Liver (tissue), 9 donors: Measurements from ENCODE around the gene EIPR1. TPM values are rescaled to one million over a fixed set of nuclear protein-coding genes. Genes with fewer than 3 reads are reported as not detected.

Experiments
- DNase-seq: peaks from one replicate; pipeline ENCODE4 v3.0.0-alpha.2; 2017; ENCODE audit warnings: low spot score
- H3K27ac ChIP-seq, 2 donors: one replicate each; pipeline ENCODE4 v1.7.0; 2013; ENCODE audit warnings: inconsistent platforms in 2 of 2, low read length in 2 of 2, control low read depth in 1 of 2, low read depth in 1 of 2, mild to moderate bottlenecking in 1 of 2
- H3K27me3 ChIP-seq, 4 donors: one replicate each; pipeline versions ENCODE4 v1.6.1 to v1.7.0; 2013; ENCODE audit warnings: low read length in 3 of 4, inconsistent platforms in 1 of 4, mild to moderate bottlenecking in 1 of 4, moderate library complexity in 1 of 4; ENCODE audit not compliant: control insufficient read depth in 4 of 4, insufficient read depth in 4 of 4
- H3K36me3 ChIP-seq, 4 donors: one replicate each; pipeline versions ENCODE4 v1.6.1 to v1.7.0; 2013; ENCODE audit warnings: low read length in 3 of 4, mild to moderate bottlenecking in 3 of 4, low read depth in 1 of 4, moderate library complexity in 1 of 4; ENCODE audit not compliant: control insufficient read depth in 4 of 4, insufficient read depth in 3 of 4
- H3K4me1 ChIP-seq, 4 donors: one replicate each; pipeline versions ENCODE4 v1.6.1 to v1.7.0; 2013; ENCODE audit warnings: low read length in 3 of 4, mild to moderate bottlenecking in 3 of 4, moderate library complexity in 1 of 4; ENCODE audit not compliant: control insufficient read depth in 4 of 4, insufficient read depth in 4 of 4
- H3K4me3 ChIP-seq, 3 donors: one replicate each; pipeline versions ENCODE4 v1.6.1 to v1.7.0; 2013; ENCODE audit warnings: low read length in 3 of 3, control low read depth in 1 of 3, low read depth in 1 of 3, mild to moderate bottlenecking in 1 of 3
- H3K9ac ChIP-seq, 2 donors: one replicate each; pipeline ENCODE4 v1.7.0; 2013; ENCODE audit warnings: low read length in 2 of 2, mild to moderate bottlenecking in 2 of 2, moderate library complexity in 2 of 2, control low read depth in 1 of 2, low read depth in 1 of 2
- H3K9me3 ChIP-seq, 4 donors: one replicate each; pipeline versions ENCODE4 v1.6.1 to v1.7.0; 2013; ENCODE audit warnings: low read length in 3 of 4; ENCODE audit not compliant: control insufficient read depth in 4 of 4
- CTCF ChIP-seq: fragments of 150-350 bp; IDR thresholded peaks from 2 replicates; pipeline ENCODE4 v1.5.1; 2017; ENCODE audit warnings: improper control_type of control experiment, low read depth, low read length; ENCODE audit not compliant: missing input control
- EGR1 ChIP-seq, 2 donors: IDR thresholded peaks; 2 replicates each; pipeline ENCODE4 v1.6.1; 2016 to 2018; ENCODE audit warnings: antibody characterized with exemption in 2 of 2, low read depth in 2 of 2
- FOXA1 ChIP-seq: IDR thresholded peaks from 2 replicates; pipeline ENCODE4 v1.6.1; 2016; ENCODE audit warnings: antibody characterized with exemption
- FOXA2 ChIP-seq: IDR thresholded peaks from 2 replicates; pipeline ENCODE4 v1.6.1; 2016; ENCODE audit warnings: antibody characterized with exemption
- GABPA ChIP-seq, 2 donors: IDR thresholded peaks in 1 of 2; conservative IDR thresholded peaks in 1 of 2; 2 replicates each; pipeline ENCODE4 v1.6.1; 2016; ENCODE audit warnings: antibody characterized with exemption in 2 of 2, mild to moderate bottlenecking in 1 of 2, moderate library complexity in 1 of 2
- HNF4A ChIP-seq, 2 donors: conservative IDR thresholded peaks; 2 replicates each; pipeline ENCODE4 v1.6.1; 2016; ENCODE audit warnings: antibody characterized with exemption in 2 of 2, mild to moderate bottlenecking in 2 of 2
- HNF4G ChIP-seq: IDR thresholded peaks from 2 replicates; pipeline ENCODE4 v1.6.1; 2016; ENCODE audit warnings: antibody characterized with exemption
- JUND ChIP-seq, 2 donors: IDR thresholded peaks; 2 replicates each; pipeline ENCODE4 v1.6.1; 2016; ENCODE audit warnings: antibody characterized with exemption in 2 of 2
- NR2F2 ChIP-seq: IDR thresholded peaks from 2 replicates; pipeline ENCODE4 v1.6.1; 2016; ENCODE audit warnings: antibody characterized with exemption
- RAD21 ChIP-seq, 2 donors: IDR thresholded peaks; 2 replicates each; pipeline ENCODE4 v1.6.1; 2016; ENCODE audit warnings: antibody characterized with exemption in 2 of 2, mild to moderate bottlenecking in 2 of 2
- REST ChIP-seq: IDR thresholded peaks from 2 replicates; pipeline ENCODE4 v1.6.1; 2016; ENCODE audit warnings: antibody characterized with exemption, mild to moderate bottlenecking
- RXRA ChIP-seq, 2 donors: IDR thresholded peaks; 2 replicates each; pipeline ENCODE4 v1.6.1; 2017 to 2018; ENCODE audit warnings: antibody characterized with exemption in 2 of 2, mild to moderate bottlenecking in 1 of 2
- SP1 ChIP-seq: IDR thresholded peaks from 2 replicates; pipeline ENCODE4 v1.6.1; 2018; ENCODE audit warnings: antibody characterized with exemption, mild to moderate bottlenecking
- TAF1 ChIP-seq: conservative IDR thresholded peaks from 2 replicates; pipeline ENCODE4 v1.6.1; 2016; ENCODE audit warnings: antibody characterized with exemption, mild to moderate bottlenecking
- YY1 ChIP-seq: IDR thresholded peaks from 2 replicates; pipeline ENCODE4 v1.6.1; 2016; ENCODE audit warnings: antibody characterized with exemption, mild to moderate bottlenecking
- WGBS: extraction: QIAGEN DNeasy Blood & Tissue Kit; methylation state at CpG from one replicate; pipeline ENCODE4 v1.1.7; 2013; 5-methylcytosine and 5-hydroxymethylcytosine counted together
- polyA plus RNA-seq, 2 donors: library from polyadenylated mRNA; stranded (reverse) in 1 of 2; unstranded in 1 of 2; fragments of 200-250 nt in 1 of 2; fragments of >200 nt in 1 of 2; fragmentation: Nextera tagmentation in 1 of 2; extraction: Ambion mirVana in 1 of 2; gene quantifications; one replicate each; pipeline versions ENCODE4 v1.2.1 to v1.2.3, GENCODE V29; 2013 to 2015
- total RNA-seq, 2 donors: library from RNA; depleted of rRNA; stranded (reverse); fragments of >200 nt; gene quantifications; one replicate each; pipeline ENCODE4 v1.2.3, GENCODE V29; 2014
- TF ChIP-seq, protein P1 (sequence below): IDR thresholded peaks from 2 replicates; pipeline ENCODE4 v1.6.1; 2016; ENCODE audit warnings: antibody characterized with exemption
- TF ChIP-seq, protein P2 (sequence below): IDR thresholded peaks from 2 replicates; pipeline ENCODE4 v1.6.1; 2016; ENCODE audit warnings: antibody characterized with exemption
- TF ChIP-seq, protein P3 (sequence below): IDR thresholded peaks from 2 replicates; pipeline ENCODE4 v1.6.1; 2016; ENCODE audit warnings: antibody characterized with exemption
- donor health status: healthy.
- donor health status: healthy.
- donor health status: healthy.
- donor health status: healthy.
- donor health status: healthy.

The EIPR1 gene
- total and polyA plus RNA-seq, 4 donors: 7.6 to 12.1 (median 11.4) TPM

DNA sequence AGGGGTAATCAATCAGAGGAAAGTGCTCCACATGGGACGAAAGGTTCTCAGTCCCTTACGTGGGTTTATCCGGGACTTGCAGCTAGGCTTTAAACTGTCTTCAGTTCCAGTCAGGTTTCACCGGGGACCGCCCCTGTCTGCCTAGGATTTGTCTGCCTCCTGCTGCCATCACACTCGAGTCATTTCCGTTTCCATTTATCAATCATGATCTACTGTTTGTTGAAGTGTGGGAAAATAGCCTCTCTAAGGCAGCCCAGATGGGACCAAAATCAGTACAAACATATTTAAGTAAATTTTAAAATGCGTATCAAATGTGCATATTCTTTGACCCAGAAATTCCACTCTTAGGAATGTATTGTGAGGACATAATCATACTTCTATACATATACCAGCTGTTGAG is 12.4 kb upstream of the EIPR1 start:
- H3K4me1 ChIP-seq: no peaks in the 10 kb centered on the region
- H3K4me3 ChIP-seq: no peak overlapping the region
- WGBS: 98% methylated on average over 8 of the region's 8 CpGs
- no peak overlapping the region for H3K9ac ChIP-seq
- no peak overlapping the region for H3K27ac ChIP-seq
- no peak for TF ChIP-seq FOXA1
- TF ChIP-seq SP1: no peak
- no peak for TF ChIP-seq REST
- TF ChIP-seq JUND (IDR thresholded peaks at IDR 0.05): no peak
- TF ChIP-seq GABPA (IDR thresholded peaks at IDR 0.05 in 1 of 2, conservative IDR thresholded peaks at IDR 0.05 in 1 of 2): no peak
- no peak for TF ChIP-seq FOXA2
- TF ChIP-seq HNF4G: no peak
- no peak for TF ChIP-seq NR2F2
- no peak for TF ChIP-seq RAD21 (IDR thresholded peaks at IDR 0.05)
- TF ChIP-seq, protein P1, sequence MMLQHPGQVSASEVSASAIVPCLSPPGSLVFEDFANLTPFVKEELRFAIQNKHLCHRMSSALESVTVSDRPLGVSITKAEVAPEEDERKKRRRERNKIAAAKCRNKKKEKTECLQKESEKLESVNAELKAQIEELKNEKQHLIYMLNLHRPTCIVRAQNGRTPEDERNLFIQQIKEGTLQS: no peak
- H3K27me3 ChIP-seq: no peaks in the 10 kb centered on the region
- DNase-seq: no peak
- peaks cover 15 to 36% (median 23%) of the 10 kb centered on the region in 4 donors for H3K36me3 ChIP-seq
- peaks cover 0 to 1% (median 0%) of the 10 kb centered on the region in 4 donors for H3K9me3 ChIP-seq

GRCh38 chr2:3389193-3389592 is 11.6 kb upstream of the EIPR1 start:
- Histone ChIP-seq H3K9me3 (no peaks in the 10 kb centered on the region), H3K4me3 (no peak overlapping the region), H3K9ac (no peak overlapping the region), H3K27ac (no peak overlapping the region), H3K36me3 (peaks cover 15 to 36% (median 23%) of the 10 kb centered on the region in 4 donors), H3K4me1 (no peaks in the 10 kb centered on the region), H3K27me3 (no peaks in the 10 kb centered on the region)
- TF ChIP-seq SP1 (no peak), TAF1 (no peak), HNF4A (conservative IDR thresholded peaks at IDR 0.05) (no peak), RXRA (IDR thresholded peaks at IDR 0.05) (no peak), RAD21 (IDR thresholded peaks at IDR 0.05) (no peak), REST (no peak), YY1 (no peak), FOXA1 (no peak), HNF4G (no peak), GABPA (IDR thresholded peaks at IDR 0.05 in 1 of 2, conservative IDR thresholded peaks at IDR 0.05 in 1 of 2) (no peak), JUND (IDR thresholded peaks at IDR 0.05) (no peak), NR2F2 (no peak), CTCF (no peak), EGR1 (IDR thresholded peaks at IDR 0.05; ENCODE audit: low read depth in 2 of 2) (no peak), FOXA2 (no peak)
- TF ChIP-seq, protein P1: no peak
- TF ChIP-seq, protein P2, sequence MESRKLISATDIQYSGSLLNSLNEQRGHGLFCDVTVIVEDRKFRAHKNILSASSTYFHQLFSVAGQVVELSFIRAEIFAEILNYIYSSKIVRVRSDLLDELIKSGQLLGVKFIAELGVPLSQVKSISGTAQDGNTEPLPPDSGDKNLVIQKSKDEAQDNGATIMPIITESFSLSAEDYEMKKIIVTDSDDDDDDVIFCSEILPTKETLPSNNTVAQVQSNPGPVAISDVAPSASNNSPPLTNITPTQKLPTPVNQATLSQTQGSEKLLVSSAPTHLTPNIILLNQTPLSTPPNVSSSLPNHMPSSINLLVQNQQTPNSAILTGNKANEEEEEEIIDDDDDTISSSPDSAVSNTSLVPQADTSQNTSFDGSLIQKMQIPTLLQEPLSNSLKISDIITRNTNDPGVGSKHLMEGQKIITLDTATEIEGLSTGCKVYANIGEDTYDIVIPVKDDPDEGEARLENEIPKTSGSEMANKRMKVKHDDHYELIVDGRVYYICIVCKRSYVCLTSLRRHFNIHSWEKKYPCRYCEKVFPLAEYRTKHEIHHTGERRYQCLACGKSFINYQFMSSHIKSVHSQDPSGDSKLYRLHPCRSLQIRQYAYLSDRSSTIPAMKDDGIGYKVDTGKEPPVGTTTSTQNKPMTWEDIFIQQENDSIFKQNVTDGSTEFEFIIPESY: no peak
- TF ChIP-seq, protein P3, sequence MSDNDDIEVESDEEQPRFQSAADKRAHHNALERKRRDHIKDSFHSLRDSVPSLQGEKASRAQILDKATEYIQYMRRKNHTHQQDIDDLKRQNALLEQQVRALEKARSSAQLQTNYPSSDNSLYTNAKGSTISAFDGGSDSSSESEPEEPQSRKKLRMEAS: no peak
- DNase-seq: no peak
- 97% methylated on average over 29 of the region's 29 CpGs for WGBS
